IPS-20b (cell line): ENCODE results near the gene PCDHA1.

ENCODE experiments used
- H3K27ac ChIP-seq: one replicate; pipeline ENCODE4 v1.5.1; 2013; ENCODE audit warnings: low read length
- H3K27me3 ChIP-seq: 2 replicates; pipeline ENCODE4 v1.6.1; 2013; ENCODE audit warnings: mild to moderate bottlenecking, low read length, inconsistent platforms; ENCODE audit not compliant: insufficient read depth
- H3K36me3 ChIP-seq: 2 replicates; pipeline ENCODE4 v1.6.1; 2013; ENCODE audit warnings: low read depth, mild to moderate bottlenecking, inconsistent platforms, low read length, moderate library complexity; ENCODE audit not compliant: insufficient read depth
- H3K4me1 ChIP-seq: 2 replicates; pipeline ENCODE4 v1.6.1; 2013; ENCODE audit warnings: mild to moderate bottlenecking, control low read depth, inconsistent platforms, low read length, moderate library complexity; ENCODE audit not compliant: insufficient read depth
- H3K4me3 ChIP-seq: 2 replicates; pipeline ENCODE4 v1.5.1; 2013; ENCODE audit warnings: mild to moderate bottlenecking, low read length, inconsistent platforms
- H3K9ac ChIP-seq: 2 replicates; pipeline ENCODE4 v1.6.1; 2013; ENCODE audit warnings: low read depth, mild to moderate bottlenecking, inconsistent platforms, low read length, moderate library complexity
- H3K9me3 ChIP-seq: 2 replicates; pipeline ENCODE4 v1.6.1; 2013; ENCODE audit warnings: mild to moderate bottlenecking, low read depth, low read length, inconsistent platforms; ENCODE audit not compliant: insufficient read depth

Gene PCDHA1

GRCh38 chr5:140883927-140884697 lies 98.2 kb downstream of the PCDHA1 start:
- Histone ChIP-seq H3K4me1 (no peaks in the 10 kb centered on the region), H3K27ac (no peak overlapping the region), H3K9me3 (no peaks in the 10 kb centered on the region), H3K9ac (no peak overlapping the region), H3K36me3 (no peaks in the 10 kb centered on the region), H3K27me3 (no peaks in the 10 kb centered on the region), H3K4me3 (no peak overlapping the region)

- H3K36me3 ChIP-seq, result no peaks in the 10 kb centered on the region
- H3K4me1 ChIP-seq, result no peaks in the 10 kb centered on the region
- H3K27ac ChIP-seq, result no peak overlapping the region
Observed at GRCh38 chr5:140916325-140916724, 130.4 kb downstream of the PCDHA1 start.

GRCh38 chr5:140923601-140924000 lies 137.7 kb downstream of the PCDHA1 start:
- no peaks in the 10 kb centered on the region for H3K4me1 ChIP-seq
- no peak overlapping the region for H3K4me3 ChIP-seq
- no peaks in the 10 kb centered on the region for H3K36me3 ChIP-seq
- peaks cover 46% of the 10 kb centered on the region for H3K27me3 ChIP-seq
- no peaks in the 10 kb centered on the region for H3K9me3 ChIP-seq
- H3K27ac ChIP-seq, result no peak overlapping the region
- no peak overlapping the region for H3K9ac ChIP-seq

More at GRCh38 chr5:140916325-140916724, 130.4 kb downstream of the PCDHA1 start:
- H3K9me3 ChIP-seq, result peaks cover 4% of the 10 kb centered on the region; the same call in 1 of the 2 replicates
- no peak overlapping the region for H3K4me3 ChIP-seq
- no peaks in the 10 kb centered on the region for H3K27me3 ChIP-seq
- no peak overlapping the region for H3K9ac ChIP-seq

GRCh38 chr5:140925806-140926442 lies 140.0 kb downstream of the PCDHA1 start, which contains the start of gene PCDHAC1:
PCDHAC1 (plus strand) TSS chr5:140926299; CDS start chr5:140926893, 594 bp downstream.
- Histone ChIP-seq H3K4me3 (peak within 1 kb of the TSS; percentile 76), H3K9ac (peak within 1 kb of the TSS; percentile 39; the same call in 1 of the 2 replicates), H3K27ac (no peak within 1 kb of the TSS)

GRCh38 chr5:140926443-140927227 lies 140.7 kb downstream of the PCDHA1 start:
- no peaks in the 10 kb centered on the region; the same call in 1 of the 2 replicates for H3K4me1 ChIP-seq
- peak overlapping the region; percentile 39; the same call in 1 of the 2 replicates for H3K9ac ChIP-seq
- H3K36me3 ChIP-seq, result no peaks in the 10 kb centered on the region
- H3K27ac ChIP-seq, result no peak overlapping the region
- H3K9me3 ChIP-seq, result no peaks in the 10 kb centered on the region
- H3K27me3 ChIP-seq, result peaks cover 54% of the 10 kb centered on the region
- H3K4me3 ChIP-seq, result peak overlapping the region; percentile 76

More at GRCh38 chr5:140925806-140926442, 140.0 kb downstream of the PCDHA1 start, which contains the start of gene PCDHAC1:
- no peaks in the 10 kb centered on the region; the same call in 1 of the 2 replicates for H3K4me1 ChIP-seq
- peaks cover 54% of the 10 kb centered on the region for H3K27me3 ChIP-seq
- no peaks in the 10 kb centered on the region for H3K36me3 ChIP-seq
- no peaks in the 10 kb centered on the region for H3K9me3 ChIP-seq

GRCh38 chr5:140927228-140927573 lies 141.3 kb downstream of the PCDHA1 start:
- peak overlapping the region; percentile 30; the same call in 1 of the 2 replicates for H3K9ac ChIP-seq

GRCh38 chr5:140934964-140935606 lies 149.1 kb downstream of the PCDHA1 start:
- H3K27ac ChIP-seq, result no peak overlapping the region
- no peak overlapping the region for H3K4me3 ChIP-seq
- H3K9me3 ChIP-seq, result no peaks in the 10 kb centered on the region; the same call in 1 of the 2 replicates
- no peak overlapping the region for H3K9ac ChIP-seq
- no peaks in the 10 kb centered on the region for H3K27me3 ChIP-seq
- no peaks in the 10 kb centered on the region for H3K4me1 ChIP-seq
- no peaks in the 10 kb centered on the region for H3K36me3 ChIP-seq

More at GRCh38 chr5:140927228-140927573, 141.3 kb downstream of the PCDHA1 start:
- Histone ChIP-seq H3K4me1 (no peaks in the 10 kb centered on the region; the same call in 1 of the 2 replicates), H3K36me3 (no peaks in the 10 kb centered on the region), H3K27ac (no peak overlapping the region), H3K9me3 (no peaks in the 10 kb centered on the region), H3K4me3 (peak overlapping the region; percentile 76), H3K27me3 (peaks cover 54% of the 10 kb centered on the region)

GRCh38 chr5:140946578-140946977 lies 160.6 kb downstream of the PCDHA1 start:
- H3K36me3 ChIP-seq, result no peaks in the 10 kb centered on the region
- H3K27ac ChIP-seq, result no peak overlapping the region
- H3K4me3 ChIP-seq, result no peak overlapping the region
- H3K4me1 ChIP-seq, result no peaks in the 10 kb centered on the region
- no peaks in the 10 kb centered on the region for H3K27me3 ChIP-seq
- peaks cover 13% of the 10 kb centered on the region; the same call in 1 of the 2 replicates for H3K9me3 ChIP-seq
- no peak overlapping the region for H3K9ac ChIP-seq

GRCh38 chr5:140951636-140952035 lies 165.7 kb downstream of the PCDHA1 start:
- H3K4me1 ChIP-seq, result no peaks in the 10 kb centered on the region
- H3K9me3 ChIP-seq, result no peaks in the 10 kb centered on the region
- H3K9ac ChIP-seq, result no peak overlapping the region
- no peaks in the 10 kb centered on the region for H3K36me3 ChIP-seq
- H3K27me3 ChIP-seq, result no peaks in the 10 kb centered on the region
- H3K27ac ChIP-seq, result no peak overlapping the region
- no peak overlapping the region for H3K4me3 ChIP-seq

- no peak overlapping the region for H3K9ac ChIP-seq
- H3K27ac ChIP-seq, result no peak overlapping the region
- no peaks in the 10 kb centered on the region for H3K4me1 ChIP-seq
- no peaks in the 10 kb centered on the region for H3K27me3 ChIP-seq
- no peaks in the 10 kb centered on the region for H3K9me3 ChIP-seq
- no peaks in the 10 kb centered on the region for H3K36me3 ChIP-seq
- no peak overlapping the region for H3K4me3 ChIP-seq
Observed at GRCh38 chr5:140953234-140953633, 167.3 kb downstream of the PCDHA1 start.

GRCh38 chr5:140962190-140962589 lies 176.2 kb downstream of the PCDHA1 start:
- Histone ChIP-seq H3K4me3 (no peak overlapping the region), H3K9me3 (no peaks in the 10 kb centered on the region), H3K4me1 (peaks cover 15% of the 10 kb centered on the region; the same call in 1 of the 2 replicates), H3K27me3 (peaks cover 33% of the 10 kb centered on the region), H3K9ac (no peak overlapping the region), H3K27ac (no peak overlapping the region), H3K36me3 (no peaks in the 10 kb centered on the region)
